Cortex of kidney (tissue), 1 donor: ENCODE data around the gene TSPAN19.

ENCODE experiments used
- DNase-seq: peaks from one replicate; lab custom pipeline; 2025; lab: John Stamatoyannopoulos, UW

TSPAN19 gene

DNA sequence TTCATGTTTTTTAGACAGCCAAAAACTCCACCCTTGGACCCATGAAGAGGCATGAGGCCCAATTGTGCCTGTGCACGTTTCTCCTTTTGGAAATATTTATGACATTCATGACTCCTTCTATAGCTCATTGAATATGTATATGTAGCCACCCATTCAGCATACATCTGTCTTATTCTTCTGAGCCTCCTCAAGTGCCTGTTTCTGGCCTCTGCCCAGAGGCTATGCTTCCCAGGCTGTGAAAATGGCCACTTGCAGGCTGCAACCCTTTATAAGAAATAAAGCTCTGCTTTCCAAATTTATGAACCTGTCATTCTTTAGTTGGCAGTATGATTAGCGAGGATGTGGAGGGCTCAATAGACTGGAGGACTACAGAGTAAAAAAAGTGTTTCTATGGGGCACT lies 35.3 kb downstream of the TSPAN19 start:
- no peak for DNase-seq

DNA sequence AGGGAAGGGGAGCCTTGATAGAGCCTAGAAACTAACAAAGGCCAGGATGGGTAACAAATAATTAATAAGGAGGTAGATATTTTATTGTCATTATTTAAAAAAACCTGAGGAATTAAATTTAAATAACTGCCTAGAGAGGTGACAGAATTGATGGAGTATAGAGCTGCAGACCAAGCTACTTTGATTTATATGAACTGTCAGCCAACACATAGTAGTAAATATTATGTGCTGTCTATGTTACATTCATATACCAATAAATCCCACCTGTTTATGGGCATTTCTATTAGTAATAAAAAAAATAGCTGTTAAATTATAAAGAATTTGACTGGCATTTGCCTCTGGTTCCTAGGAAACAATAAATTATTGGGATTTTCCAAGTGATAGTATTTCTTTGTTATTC lies 37.7 kb downstream of the TSPAN19 start:
- no peak for DNase-seq

DNA sequence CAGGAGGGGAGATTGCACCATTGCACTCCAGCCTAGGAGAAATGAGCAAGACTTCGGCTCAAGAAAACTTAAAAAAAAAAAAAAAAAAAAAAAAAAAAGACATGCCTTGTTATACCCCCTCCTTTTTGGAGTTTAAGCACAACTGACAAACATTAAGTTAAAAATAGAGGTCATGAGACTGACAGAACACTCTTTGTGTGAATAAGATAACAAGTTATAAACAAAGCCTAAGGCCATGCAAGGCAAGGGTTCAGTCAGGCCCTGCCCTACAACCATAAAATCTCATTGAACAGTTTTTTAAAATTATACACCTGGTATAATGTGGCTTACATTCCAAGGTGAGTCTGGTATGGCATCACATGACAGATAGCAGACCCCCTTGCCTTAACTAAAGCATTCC lies 39.3 kb downstream of the TSPAN19 start:
- DNase-seq, result no peak

DNA sequence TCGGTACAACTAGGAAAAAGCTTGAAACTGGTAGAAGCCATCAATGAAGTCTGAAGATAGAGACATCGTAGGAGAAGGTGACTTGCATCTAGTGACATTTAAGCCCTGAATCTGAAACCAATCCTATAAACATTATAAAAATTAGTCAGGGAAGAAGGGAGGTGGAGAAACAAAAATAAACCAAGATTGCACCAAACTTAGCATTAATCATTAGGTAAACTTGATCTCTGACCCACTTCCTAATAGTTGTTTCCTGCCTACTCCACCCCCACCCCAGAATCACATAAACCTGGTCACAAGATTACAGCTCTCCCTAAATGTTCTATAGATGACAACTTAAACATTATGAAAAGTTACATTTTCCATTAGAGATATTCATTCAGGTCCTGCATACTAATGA lies 40.4 kb downstream of the TSPAN19 start:
- DNase-seq, result no peak

DNA sequence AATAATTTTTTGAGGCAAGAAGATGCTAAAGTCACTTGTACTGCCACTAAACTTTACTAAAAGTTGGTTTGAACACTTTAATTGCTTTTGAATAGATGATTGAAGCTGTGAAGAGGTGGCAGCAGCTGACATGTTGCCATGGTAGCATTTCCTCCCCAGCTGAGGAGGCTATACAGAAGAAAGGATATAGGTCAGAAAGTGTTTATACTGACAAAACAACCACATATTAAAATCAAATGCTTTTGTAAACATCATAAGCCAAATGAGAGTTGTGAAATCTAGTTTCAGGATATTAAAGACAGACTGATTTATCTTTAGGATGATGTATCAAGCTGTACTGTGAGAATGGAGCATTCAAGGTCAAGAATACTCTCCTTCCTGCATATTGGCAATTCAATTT lies 41.7 kb downstream of the TSPAN19 start:
- DNase-seq, result no peak

DNA sequence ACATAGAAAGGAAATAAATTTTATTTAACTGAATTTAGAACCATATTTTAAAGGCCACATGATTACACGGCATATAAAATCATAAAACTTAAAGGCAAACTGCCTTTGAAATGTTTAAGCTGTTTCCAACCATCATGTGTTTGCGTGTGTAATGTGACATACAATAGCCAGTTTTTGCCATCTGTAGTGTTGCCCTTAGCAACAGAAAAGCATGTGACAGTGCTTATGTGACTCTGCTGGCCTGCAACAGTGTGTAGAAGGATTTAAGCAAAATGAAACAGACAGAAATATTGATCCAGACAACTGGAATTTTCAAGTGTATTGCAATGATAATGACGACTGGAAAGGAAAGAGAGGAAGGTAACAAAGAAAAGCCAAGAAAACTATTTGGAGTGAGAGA lies 49.5 kb downstream of the TSPAN19 start:
- no peak for DNase-seq

DNA sequence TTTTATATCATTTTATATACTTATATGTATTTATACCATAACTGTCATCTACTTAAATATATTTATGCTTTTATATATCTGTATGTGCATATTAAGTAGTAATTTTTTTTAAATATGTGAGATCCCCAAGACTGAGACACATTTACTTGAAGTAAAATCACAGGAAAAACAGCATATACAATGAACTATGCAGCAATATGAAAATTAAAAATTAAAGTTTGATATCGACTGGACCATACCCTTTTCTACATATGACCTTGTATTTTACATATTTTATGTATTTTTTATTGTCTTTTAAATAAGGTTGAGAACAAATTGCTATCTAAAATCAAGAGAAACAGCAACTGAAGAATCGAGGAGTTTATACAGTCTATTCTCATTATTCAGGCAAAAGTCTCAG lies 50.0 kb downstream of the TSPAN19 start:
- no peak for DNase-seq

DNA sequence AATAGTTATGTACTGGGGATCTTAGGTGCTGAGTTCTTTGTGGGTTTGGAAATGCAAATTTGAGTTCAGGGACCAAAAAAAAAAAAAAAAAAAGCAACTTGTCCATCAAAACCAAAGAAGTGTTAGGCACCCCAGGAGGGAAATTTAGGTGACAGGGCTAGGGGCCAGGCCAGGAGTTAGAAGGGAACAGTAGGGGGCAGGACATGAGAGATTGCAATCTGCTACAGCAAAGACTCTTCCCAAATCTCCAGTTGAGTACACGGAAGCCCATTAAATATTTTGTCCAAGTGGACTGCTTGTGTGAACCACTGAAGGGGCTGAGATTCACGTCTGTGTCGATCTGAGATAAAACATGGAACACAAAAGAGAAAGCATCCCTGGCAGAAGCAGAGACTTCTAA lies 52.8 kb downstream of the TSPAN19 start:
- DNase-seq, result no peak

DNA sequence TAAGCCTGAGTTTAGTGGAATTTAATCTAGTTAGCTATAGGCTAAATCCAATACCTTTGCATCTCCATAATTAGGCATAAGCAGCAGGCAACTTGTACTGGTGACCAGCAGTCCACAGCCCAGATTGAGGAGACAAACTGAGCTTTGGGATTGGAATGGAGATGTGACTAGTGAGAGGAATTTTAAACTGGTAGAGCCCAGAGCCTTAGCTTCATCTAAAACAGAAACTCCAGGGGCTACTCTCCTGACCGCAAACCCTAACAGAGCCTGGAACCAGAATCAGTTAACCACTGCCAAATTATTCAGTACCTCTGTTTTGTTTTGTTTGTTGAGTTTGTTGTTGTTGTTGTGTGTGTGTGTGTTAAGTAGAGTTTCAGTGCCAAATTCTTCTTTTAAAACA lies 53.2 kb downstream of the TSPAN19 start:
- no peak for DNase-seq

DNA sequence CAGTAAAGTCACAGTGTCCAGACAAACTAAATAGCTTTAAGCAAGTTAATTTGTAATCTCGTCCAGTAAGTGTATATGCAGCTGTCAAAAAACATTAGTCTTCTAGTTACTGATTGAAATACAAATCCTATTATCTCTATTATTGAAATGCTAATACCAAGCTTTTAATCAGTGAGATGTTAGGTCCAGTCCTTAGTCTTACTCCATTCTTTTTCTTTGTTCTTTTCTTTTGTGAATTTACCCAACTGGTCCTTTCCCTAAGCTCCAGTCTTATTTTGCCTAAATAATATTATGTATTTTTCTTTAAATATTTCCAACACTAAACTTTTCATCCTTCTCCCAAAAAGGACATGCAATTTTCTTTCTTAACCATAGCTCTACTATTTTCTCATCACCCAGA lies 57.2 kb downstream of the TSPAN19 start:
- DNase-seq, result no peak

DNA sequence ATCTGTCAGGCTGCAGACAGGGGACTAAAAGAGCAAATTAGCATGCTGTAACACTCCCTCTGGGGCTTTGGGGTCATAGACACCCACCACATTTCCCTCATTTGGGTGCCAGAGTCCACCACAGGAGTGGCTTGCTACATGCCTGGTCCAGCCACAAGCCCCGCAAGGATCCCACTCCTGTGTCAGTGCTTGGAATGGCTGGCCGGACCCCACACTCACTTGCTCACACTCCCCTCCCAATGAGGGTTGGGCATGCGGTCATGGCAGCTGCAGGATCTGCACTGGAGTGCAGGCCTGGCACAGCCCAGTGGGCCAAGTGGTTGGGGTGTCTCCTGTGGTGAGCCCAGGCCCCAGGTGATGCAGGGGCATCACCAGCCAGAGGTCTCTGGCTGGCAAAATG lies 59.9 kb downstream of the TSPAN19 start:
- no peak for DNase-seq

DNA sequence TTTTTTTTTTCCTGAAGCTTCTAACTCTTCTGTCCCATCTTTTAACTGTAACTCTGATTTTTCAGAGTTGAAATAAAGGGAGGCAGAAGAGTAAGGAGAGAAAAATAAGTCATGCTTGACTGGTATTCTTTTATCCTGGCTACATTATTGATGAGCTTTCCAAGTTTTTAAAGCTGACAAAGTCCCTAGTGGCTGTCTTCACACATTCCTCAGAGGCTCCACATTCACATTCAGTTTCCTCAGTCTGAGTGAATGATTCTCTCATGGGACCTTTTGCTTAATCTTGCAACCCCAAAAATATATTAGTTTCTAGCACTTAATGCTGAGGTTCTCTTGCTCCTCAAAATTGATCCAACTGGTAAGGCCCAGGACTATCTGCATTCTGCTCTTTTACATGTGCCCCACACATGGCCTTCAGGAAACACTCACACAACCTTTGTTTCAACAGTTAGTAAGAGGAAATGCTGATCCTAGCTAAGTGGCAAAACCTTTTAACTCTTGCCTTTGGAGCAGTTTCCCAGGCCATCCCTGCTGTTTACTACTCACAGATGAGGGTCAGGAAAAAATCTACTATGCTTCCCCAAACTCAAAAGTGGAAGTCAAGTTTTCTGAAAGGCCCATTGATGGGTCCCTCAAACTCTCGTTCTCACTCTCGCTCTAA lies 61.8 kb downstream of the TSPAN19 start:
- no peak for DNase-seq

DNA sequence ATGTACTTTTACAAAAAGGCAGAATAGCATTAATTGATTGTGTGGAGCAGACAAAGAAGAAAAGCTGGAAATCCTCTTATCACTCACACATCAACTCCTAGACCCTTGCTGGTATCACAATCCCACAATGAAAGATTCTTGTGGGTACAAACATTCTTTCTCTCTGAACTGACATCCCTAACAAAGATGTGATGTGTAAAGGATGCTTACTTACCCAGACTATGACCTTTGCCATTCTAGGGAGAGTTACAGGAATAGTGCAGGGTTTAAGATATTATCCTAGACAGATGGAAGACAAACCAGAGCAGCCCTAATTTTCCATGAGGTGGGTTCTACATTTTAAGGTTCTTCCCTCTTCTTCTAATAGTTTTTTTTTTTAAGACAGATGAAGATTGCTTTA lies 63.1 kb downstream of the TSPAN19 start:
- DNase-seq, result no peak

DNA sequence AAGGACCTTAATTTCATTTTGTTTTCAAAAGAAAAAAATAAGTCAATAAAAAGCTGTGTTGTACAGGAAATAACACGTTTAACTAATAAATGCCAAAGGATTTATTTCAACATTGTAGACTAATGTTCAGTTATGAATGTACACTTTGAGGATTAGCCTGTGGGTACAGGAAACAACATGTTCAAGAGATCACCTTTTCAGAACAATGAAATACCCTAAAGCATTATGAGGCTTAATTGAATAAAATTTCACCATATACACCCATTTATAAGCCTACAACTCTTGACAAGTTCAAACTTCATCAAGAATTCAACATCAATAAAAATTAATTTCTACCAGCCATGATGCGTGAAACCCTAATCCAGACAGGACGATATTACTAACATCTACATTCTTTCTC lies 66.9 kb downstream of the TSPAN19 start:
- no peak for DNase-seq
